ENCODE data around the gene RAB11FIP2.

Gene RAB11FIP2

GRCh38 chr10:118012952-118013525, 33.7 kb downstream of the RAB11FIP2 start:
- Mint-ChIP-seq H3K9me3 (no peaks in the 10 kb centered on the region), H3K4me1 (no peaks in the 10 kb centered on the region), H3K27me3 (no peaks in the 10 kb centered on the region), H3K4me3 (no peak overlapping the region), H3K36me3 (peaks cover 17% of the 10 kb centered on the region), H3K27ac (no peak overlapping the region)

DNA sequence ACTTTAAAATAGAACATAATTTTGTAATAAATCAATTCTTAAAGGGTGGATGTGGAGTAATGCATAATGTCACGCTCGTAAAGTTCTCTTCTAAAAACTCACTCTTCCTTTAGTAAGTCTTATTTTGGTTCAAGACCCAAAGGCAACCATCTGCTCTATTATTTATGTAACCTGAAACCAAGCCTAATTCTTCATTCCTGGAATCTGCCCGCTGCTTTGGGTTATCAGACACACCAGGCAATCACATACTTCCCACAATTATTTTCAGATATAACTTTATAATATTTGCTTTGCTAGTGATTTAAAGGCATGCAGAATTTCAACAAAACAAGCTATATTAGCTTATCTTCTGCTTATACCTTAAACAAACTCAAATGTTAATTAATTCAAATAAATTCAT, 39.0 kb downstream of the RAB11FIP2 start:
- Mint-ChIP-seq H3K9me3 (no peaks in the 10 kb centered on the region), H3K4me3 (no peak overlapping the region), H3K36me3 (peaks cover 19% of the 10 kb centered on the region), H3K27ac (no peak overlapping the region), H3K27me3 (no peaks in the 10 kb centered on the region), H3K4me1 (peaks cover 4% of the 10 kb centered on the region)

DNA sequence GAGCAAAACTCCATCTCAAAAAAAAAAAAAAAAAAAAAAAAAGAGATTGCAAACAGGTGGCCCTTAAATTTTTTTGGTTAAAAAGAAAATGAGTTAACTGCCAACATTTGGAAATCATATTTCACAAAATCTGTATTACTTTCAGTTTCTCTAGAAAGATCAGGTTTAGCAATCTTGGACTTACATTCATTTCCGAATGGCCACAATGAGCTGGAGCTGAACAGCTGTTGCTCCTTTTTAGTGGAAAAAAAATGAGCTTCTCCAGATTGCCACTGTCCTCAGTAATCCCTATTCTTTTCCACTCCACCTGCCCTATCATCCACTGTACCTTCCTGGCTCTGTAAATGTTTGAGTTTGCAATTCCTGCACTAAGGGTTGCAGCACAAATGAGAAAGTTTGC, 43.6 kb downstream of the RAB11FIP2 start:
- Mint-ChIP-seq H3K4me3 (no peak overlapping the region), H3K4me1 (peaks cover 8% of the 10 kb centered on the region), H3K27ac (no peak overlapping the region), H3K36me3 (peaks cover 27% of the 10 kb centered on the region), H3K9me3 (no peaks in the 10 kb centered on the region), H3K27me3 (no peaks in the 10 kb centered on the region)

DNA sequence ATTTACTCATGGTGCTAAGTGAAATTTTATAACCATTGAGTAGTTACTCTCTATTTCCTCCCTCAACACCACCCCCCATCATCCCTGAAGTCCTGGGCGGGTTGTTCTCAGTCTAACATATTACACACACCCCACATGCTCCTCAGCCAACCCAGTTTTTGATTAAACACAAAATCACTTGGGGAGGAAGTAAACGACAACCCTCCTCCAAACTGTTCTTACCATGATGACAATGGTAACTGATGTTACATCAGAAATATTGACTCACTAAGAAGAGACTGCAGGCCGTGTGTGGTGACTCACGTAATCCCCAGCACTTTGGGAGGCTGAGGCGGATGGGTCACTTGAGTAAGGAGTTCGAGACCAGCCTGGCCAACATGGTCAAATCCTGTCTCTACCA, 44.2 kb downstream of the RAB11FIP2 start:
- peak overlapping the region; percentile 74 for H3K27ac Mint-ChIP-seq
- H3K9me3 Mint-ChIP-seq: no peaks in the 10 kb centered on the region
- H3K27me3 Mint-ChIP-seq: no peaks in the 10 kb centered on the region
- peaks cover 8% of the 10 kb centered on the region for H3K4me1 Mint-ChIP-seq
- no peak overlapping the region for H3K4me3 Mint-ChIP-seq
- H3K36me3 Mint-ChIP-seq: peaks cover 28% of the 10 kb centered on the region

DNA sequence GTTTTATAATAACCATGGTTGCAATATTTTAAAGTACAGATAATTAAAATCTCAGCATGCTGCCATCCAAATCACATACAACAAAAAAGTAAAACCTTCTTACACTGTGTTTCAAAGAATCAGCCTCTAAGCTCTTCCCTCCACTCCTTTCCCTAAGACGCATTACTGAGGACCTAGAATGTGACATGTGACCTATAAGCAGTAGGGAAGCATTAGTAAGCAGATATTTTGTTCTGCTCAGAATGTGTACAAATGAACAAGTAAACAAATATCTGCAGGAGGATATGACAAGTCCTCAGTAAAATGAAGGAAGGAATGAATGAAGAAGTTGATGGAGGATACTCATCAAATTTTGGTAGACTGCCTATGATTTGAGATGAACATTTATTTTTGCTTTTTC, 49.1 kb downstream of the RAB11FIP2 start:
- Mint-ChIP-seq H3K36me3 (peaks cover 28% of the 10 kb centered on the region), H3K27me3 (no peaks in the 10 kb centered on the region), H3K4me3 (no peak overlapping the region), H3K27ac (no peak overlapping the region), H3K4me1 (peaks cover 5% of the 10 kb centered on the region), H3K9me3 (no peaks in the 10 kb centered on the region)

- H3K27me3 Mint-ChIP-seq: no peaks in the 10 kb centered on the region
- H3K4me3 Mint-ChIP-seq: no peak overlapping the region
- no peak overlapping the region for H3K27ac Mint-ChIP-seq
- peaks cover 25% of the 10 kb centered on the region for H3K36me3 Mint-ChIP-seq
- no peaks in the 10 kb centered on the region for H3K4me1 Mint-ChIP-seq
- H3K9me3 Mint-ChIP-seq: no peaks in the 10 kb centered on the region
Observed at GRCh38 chr10:117996709-117997108, 50.0 kb downstream of the RAB11FIP2 start.

GRCh38 chr10:117994771-117995170, 52.0 kb downstream of the RAB11FIP2 start:
- peaks cover 23% of the 10 kb centered on the region for H3K36me3 Mint-ChIP-seq
- H3K9me3 Mint-ChIP-seq: no peaks in the 10 kb centered on the region
- no peaks in the 10 kb centered on the region for H3K27me3 Mint-ChIP-seq
- no peaks in the 10 kb centered on the region for H3K4me1 Mint-ChIP-seq
- no peak overlapping the region for H3K4me3 Mint-ChIP-seq
- H3K27ac Mint-ChIP-seq: no peak overlapping the region

DNA sequence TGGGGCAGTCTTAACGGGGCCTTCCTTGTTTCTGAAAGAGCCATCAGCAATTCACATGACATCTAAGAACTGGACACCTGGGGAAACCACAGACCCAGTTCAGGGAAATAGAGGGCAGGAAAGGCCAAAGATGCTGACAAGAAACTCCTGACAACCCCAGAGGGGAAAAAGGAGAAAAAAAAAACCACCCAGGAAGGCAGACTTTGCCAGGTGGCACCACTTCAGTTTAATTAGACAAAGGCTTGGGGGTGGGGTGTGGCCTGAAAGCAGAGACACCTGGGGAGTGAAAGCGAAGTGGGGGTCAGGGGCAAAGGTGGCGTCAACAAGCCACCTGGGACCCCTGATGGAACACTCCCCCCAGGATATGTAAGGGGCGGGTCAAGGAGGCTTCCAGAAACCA, 53.6 kb downstream of the RAB11FIP2 start:
- Mint-ChIP-seq H3K27ac (no peak overlapping the region), H3K4me3 (no peak overlapping the region), H3K27me3 (no peaks in the 10 kb centered on the region), H3K9me3 (no peaks in the 10 kb centered on the region), H3K36me3 (peaks cover 19% of the 10 kb centered on the region), H3K4me1 (no peaks in the 10 kb centered on the region)

DNA sequence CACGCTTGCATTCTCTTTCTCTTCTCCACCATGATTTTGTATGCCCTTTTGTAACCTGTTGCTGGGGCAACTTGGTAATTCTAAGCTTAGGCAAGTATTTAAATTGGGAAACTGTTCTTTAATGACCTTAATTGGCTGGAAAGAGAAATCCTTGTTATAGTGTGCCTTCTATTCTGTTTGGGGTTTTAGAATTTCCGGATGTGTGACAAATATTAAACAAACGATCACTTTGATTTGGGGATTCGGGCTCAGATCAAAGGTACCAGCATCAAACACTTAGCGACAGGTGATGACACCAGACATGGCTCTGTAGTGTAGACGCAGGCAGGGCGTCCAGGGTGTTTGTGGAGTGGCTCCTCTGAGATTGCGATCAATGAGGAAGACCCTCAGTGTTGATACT, 55.0 kb downstream of the RAB11FIP2 start:
- Mint-ChIP-seq H3K36me3 (peaks cover 13% of the 10 kb centered on the region), H3K4me1 (no peaks in the 10 kb centered on the region), H3K9me3 (peaks cover under 1% of the 10 kb centered on the region), H3K27ac (no peak overlapping the region), H3K27me3 (no peaks in the 10 kb centered on the region), H3K4me3 (no peak overlapping the region)

DNA sequence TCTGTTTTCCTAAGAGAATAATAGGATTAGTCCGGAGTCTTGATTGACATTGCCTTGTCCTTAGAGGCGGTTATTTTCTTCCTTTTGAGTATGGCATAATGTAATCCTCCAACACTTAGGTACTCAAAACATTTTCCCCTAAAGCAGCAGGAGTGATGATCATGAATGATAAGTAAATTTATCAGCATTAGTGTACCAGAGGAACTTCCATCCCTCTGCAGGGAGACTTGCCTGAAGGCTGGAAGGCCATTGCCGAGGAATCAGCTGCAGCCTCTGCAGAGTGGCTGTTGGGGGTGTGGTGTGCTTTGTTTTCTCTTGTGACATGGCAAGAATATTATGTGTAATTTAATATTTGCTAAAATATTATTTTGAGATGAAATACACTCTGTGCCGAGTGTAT, 56.8 kb downstream of the RAB11FIP2 start:
- H3K27me3 Mint-ChIP-seq: no peaks in the 10 kb centered on the region
- H3K9me3 Mint-ChIP-seq: peaks cover 12% of the 10 kb centered on the region
- H3K4me3 Mint-ChIP-seq: no peak overlapping the region
- peaks cover 13% of the 10 kb centered on the region for H3K36me3 Mint-ChIP-seq
- H3K4me1 Mint-ChIP-seq: no peaks in the 10 kb centered on the region
- H3K27ac Mint-ChIP-seq: no peak overlapping the region

DNA sequence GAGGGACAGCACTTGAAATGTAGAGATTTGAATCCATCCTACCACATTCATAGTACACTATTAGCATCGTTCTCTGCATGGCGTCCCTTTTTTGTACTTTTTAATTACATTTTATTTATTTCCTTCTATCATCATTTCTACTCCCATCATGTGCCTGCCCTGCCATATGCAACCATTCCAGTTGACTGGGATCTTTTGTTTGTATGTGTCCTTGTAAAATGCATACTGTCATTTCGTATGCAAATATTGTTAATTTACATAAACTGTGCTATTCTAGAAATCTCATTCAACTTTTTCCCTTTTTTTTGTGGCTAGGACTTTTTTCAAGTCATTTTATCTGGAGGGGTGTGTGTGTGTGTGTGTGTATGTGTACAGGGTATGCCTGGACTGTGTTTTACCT, 57.9 kb downstream of the RAB11FIP2 start:
- Mint-ChIP-seq H3K4me3 (no peak overlapping the region), H3K36me3 (peaks cover 11% of the 10 kb centered on the region), H3K27me3 (no peaks in the 10 kb centered on the region), H3K4me1 (no peaks in the 10 kb centered on the region), H3K27ac (no peak overlapping the region), H3K9me3 (peaks cover 16% of the 10 kb centered on the region)

GRCh38 chr10:117987244-117987909, 59.4 kb downstream of the RAB11FIP2 start:
- no peak overlapping the region for H3K27ac Mint-ChIP-seq
- no peaks in the 10 kb centered on the region for H3K27me3 Mint-ChIP-seq
- no peak overlapping the region for H3K4me3 Mint-ChIP-seq
- H3K9me3 Mint-ChIP-seq: peaks cover 18% of the 10 kb centered on the region
- no peaks in the 10 kb centered on the region for H3K4me1 Mint-ChIP-seq
- H3K36me3 Mint-ChIP-seq: peaks cover 10% of the 10 kb centered on the region

DNA sequence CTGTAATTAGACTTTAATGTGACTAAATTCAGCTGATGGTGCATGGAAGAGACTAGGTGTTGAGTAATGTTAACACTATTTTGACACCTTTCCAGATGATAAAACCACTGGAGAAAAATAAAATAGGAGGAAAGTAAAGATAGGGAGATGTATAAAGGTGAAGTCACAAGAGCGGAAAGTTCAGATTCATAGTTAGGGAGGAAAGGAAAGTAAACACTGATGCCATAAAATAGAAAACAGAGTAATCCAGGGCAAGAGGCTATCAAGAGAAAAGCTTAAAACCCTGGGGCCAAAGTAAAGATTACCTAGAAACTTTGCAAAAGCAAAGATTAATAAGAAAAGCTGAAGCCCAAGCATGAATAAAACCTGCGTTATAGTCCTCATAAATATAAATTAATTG, 62.8 kb downstream of the RAB11FIP2 start:
- no peak overlapping the region for H3K27ac Mint-ChIP-seq
- H3K4me3 Mint-ChIP-seq: no peak overlapping the region
- peaks cover 5% of the 10 kb centered on the region for H3K36me3 Mint-ChIP-seq
- H3K4me1 Mint-ChIP-seq: no peaks in the 10 kb centered on the region
- H3K9me3 Mint-ChIP-seq: peaks cover 18% of the 10 kb centered on the region
- H3K27me3 Mint-ChIP-seq: peaks cover 1% of the 10 kb centered on the region

DNA sequence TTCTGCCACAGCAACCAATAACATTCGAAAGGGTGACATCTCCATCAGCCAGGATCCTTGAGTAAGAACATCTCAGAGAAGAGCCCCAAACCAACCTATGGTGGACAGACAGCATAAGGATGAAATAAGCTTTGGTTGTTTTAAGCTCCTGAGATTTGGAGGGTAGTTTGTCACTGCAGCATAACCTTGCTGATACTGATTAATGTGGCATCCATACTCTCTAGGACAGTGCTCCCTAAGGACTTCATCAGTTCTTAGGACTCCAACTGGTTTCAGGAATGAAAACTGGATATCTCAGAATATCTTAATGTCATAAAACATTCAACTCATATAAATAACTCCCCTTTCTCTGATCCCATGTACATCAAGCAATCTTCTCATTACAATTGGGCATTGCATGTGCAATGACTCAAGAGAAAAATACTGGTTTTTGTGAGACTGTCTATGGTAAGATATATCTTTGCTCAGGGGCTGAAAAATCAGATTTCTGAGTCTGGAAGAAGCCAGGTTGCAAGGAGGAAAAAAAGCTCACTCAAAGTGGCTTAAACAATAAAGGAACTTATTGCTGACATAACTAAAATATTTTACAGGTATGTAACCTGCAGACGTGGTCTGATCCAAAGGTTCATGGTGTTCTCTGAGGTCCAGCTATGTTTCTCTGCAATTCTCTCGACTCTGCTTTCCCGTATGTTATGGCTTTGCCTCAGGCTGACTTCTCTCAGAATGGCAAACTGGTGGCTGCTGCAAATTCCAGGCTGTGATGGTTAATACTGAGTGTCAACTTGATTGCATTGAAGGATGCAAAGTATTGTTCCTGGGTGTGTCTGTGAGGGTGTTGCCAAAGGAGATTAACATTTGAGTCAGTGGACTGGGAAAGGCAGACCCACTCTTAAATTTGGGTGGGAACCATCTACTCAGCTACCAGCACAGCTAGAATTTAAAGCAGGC, 65.7 kb downstream of the RAB11FIP2 start:
- no peak overlapping the region for H3K27ac Mint-ChIP-seq
- no peaks in the 10 kb centered on the region for H3K36me3 Mint-ChIP-seq
- H3K4me1 Mint-ChIP-seq: no peaks in the 10 kb centered on the region
- peaks cover 6% of the 10 kb centered on the region for H3K27me3 Mint-ChIP-seq
- no peak overlapping the region for H3K4me3 Mint-ChIP-seq
- peaks cover 11% of the 10 kb centered on the region for H3K9me3 Mint-ChIP-seq

DNA sequence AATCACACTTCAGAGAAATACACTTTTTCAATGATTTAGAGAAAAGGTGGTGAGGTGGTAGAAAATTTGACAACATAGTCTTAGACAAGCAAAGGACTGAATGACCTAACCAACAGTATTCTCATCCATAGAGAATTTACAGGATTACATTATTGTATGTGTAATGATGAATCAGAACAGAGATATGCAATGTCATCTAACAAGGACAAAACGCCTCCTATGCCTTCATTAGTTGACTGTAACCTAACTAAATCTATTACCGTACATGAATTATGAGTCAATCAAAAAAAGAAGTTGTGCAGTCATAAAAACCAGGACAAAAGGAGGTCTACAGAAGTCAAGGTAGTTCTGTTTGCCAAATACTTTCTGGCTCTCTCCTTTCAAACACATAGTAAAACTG, 66.5 kb downstream of the RAB11FIP2 start:
- no peaks in the 10 kb centered on the region for H3K36me3 Mint-ChIP-seq
- H3K27me3 Mint-ChIP-seq: peaks cover 6% of the 10 kb centered on the region
- H3K9me3 Mint-ChIP-seq: peaks cover 9% of the 10 kb centered on the region
- H3K4me3 Mint-ChIP-seq: no peak overlapping the region
- no peak overlapping the region for H3K27ac Mint-ChIP-seq
- no peaks in the 10 kb centered on the region for H3K4me1 Mint-ChIP-seq

Data from activated naive CD4-positive, alpha-beta T cell treated with anti-CD3 and anti-CD28 coated beads, Interleukin-2, amount 50 U/mL, for 24 hours (primary cell).